ENCODE measurements around the gene POFUT2.

DNA sequence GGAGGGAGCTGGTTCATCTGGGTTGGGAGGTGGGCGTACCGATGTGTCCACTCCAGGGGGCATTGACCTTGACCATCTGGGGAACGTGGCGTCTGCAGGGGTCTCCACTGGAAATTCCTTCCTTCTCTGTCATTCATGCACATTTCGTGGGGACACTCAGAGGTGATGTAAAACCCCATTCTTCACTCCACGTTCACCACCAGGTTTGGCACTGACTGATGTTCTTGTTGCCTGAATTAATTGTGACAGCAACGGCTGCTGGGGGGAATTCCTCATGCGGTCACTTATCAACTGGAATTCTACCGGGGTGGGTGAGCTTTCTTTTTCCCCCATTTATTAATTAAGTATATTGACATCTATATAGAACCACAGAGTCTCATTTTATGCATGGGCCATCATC lies 18.1 kb upstream of the POFUT2 start:
- no peak for TF ChIP-seq CTCF (IDR thresholded peaks at IDR 0.05 in 8 of 11, conservative IDR thresholded peaks at IDR 0.05 in 3 of 11)
- TF ChIP-seq POLR2A (IDR thresholded peaks at IDR 0.05), result no peak
- TF ChIP-seq POLR2AphosphoS5 (IDR thresholded peaks at IDR 0.05), result no peak
